Measurements from ENCODE around the gene UGT1A4.

- TF ChIP-seq EZH2 (IDR thresholded peaks at IDR 0.05; ENCODE audit: low read depth) (no peak), CTCF (conservative IDR thresholded peaks at IDR 0.05) (no peak)
Measured at GRCh38 chr2:233807966-233808935, 89.7 kb downstream of the UGT1A4 start.
